Endothelial cell of umbilical vein (primary cell): ENCODE measurements around the gene DUSP22. TPM values are rescaled to one million over a fixed set of nuclear protein-coding genes. Genes with fewer than 3 reads are reported as not detected.

Source experiments
- BruUV-seq: library from RNA; stranded (reverse); fragments of 400-500 nt; replicated peaks from 2 replicates; lab custom pipeline; 2021; lab: Mats Ljungman, UMichigan
- CTCF ChIA-PET: fragments of 300-600, 350-600 bp; sonication (Branson Sonifier 250); formaldehyde crosslinking; loops from one replicate; lab custom pipeline; 2021; ENCODE audit warnings: antibody characterized with exemption, inconsistent platforms; lab: Charles Lee
- POLR2A ChIA-PET: fragments of 300-600, 350-600 bp; sonication (Branson Sonifier 250); formaldehyde crosslinking; loops from one replicate; lab custom pipeline; 2021; ENCODE audit warnings: antibody characterized with exemption, inconsistent platforms; lab: Charles Lee
- DNase-seq: peaks from one replicate; pipeline ENCODE4 v3.0.0-alpha.2; 2011; ENCODE audit warnings: low read depth, low spot score
- FAIRE-seq: peaks from 2 replicates; lab custom pipeline; 2011; peaks lifted over from hg19 to GRCh38; lab: Jason Lieb, UNC
- H2AFZ ChIP-seq: 2 replicates; pipeline ENCODE4 v1.6.0; 2012; ENCODE audit warnings: low read depth, low read length, control low read depth, inconsistent platforms
- H3K27ac ChIP-seq: 2 replicates; pipeline ENCODE4 v1.5.1; 2011; ENCODE audit warnings: low read depth, mild to moderate bottlenecking, control low read depth, low read length, moderate library complexity; ENCODE audit not compliant: insufficient read depth
- H3K27me3 ChIP-seq, 2 experiments: 2 replicates each; pipeline versions ENCODE4 v1.6.0 to v1.6.1; 2011; ENCODE audit warnings: low read length in 2 of 2, mixed read lengths in 1 of 2; ENCODE audit not compliant: control insufficient read depth in 2 of 2, insufficient read depth in 2 of 2
- H3K36me3 ChIP-seq, 2 experiments: 2 replicates in 1 of 2; 3 replicates in 1 of 2; pipeline ENCODE4 v1.5.1; 2011; ENCODE audit warnings: low read length in 2 of 2, mild to moderate bottlenecking in 1 of 2, moderate library complexity in 1 of 2; ENCODE audit not compliant: control insufficient read depth in 2 of 2, insufficient read depth in 2 of 2; ENCODE audit errors: extremely low read depth in 1 of 2
- H3K4me1 ChIP-seq: 3 replicates; pipeline ENCODE4 v1.5.1; 2011; ENCODE audit warnings: mild to moderate bottlenecking, low read length; ENCODE audit not compliant: control insufficient read depth, insufficient read depth; ENCODE audit errors: extremely low read depth
- H3K4me2 ChIP-seq: 2 replicates; pipeline ENCODE4 v1.6.1; 2011; ENCODE audit warnings: low read length, control low read depth, mixed read lengths; ENCODE audit not compliant: insufficient read depth
- H3K4me3 ChIP-seq, 3 experiments: fragments of 200-600 bp in 1 of 3; sonication (generic), shearing (Covaris generic) in 1 of 3; replicated peaks in 1 of 3; 2 replicates each; pipeline ENCODE4 v1.5.1; 2011 to 2016; ENCODE audit warnings: control low read depth in 3 of 3, low read length in 3 of 3, mild to moderate bottlenecking in 2 of 3, inconsistent platforms in 1 of 3, low read depth in 1 of 3, moderate library complexity in 1 of 3; ENCODE audit not compliant: insufficient read depth in 1 of 3
- H3K79me2 ChIP-seq: 2 replicates; pipeline ENCODE4 v1.6.0; 2012; ENCODE audit warnings: low read length, inconsistent platforms; ENCODE audit not compliant: control insufficient read depth, insufficient read depth
- H3K9ac ChIP-seq: replicated peaks from 2 replicates; pipeline ENCODE3; 2011; ENCODE audit warnings: low read length, control low read depth; ENCODE audit not compliant: insufficient read depth; ENCODE audit errors: extremely low read depth
- H3K9me1 ChIP-seq: replicated peaks from 3 replicates; pipeline ENCODE4 v1.6.0; 2011; ENCODE audit warnings: mild to moderate bottlenecking, low read length; ENCODE audit not compliant: control insufficient read depth, insufficient read depth; ENCODE audit errors: extremely low read depth
- H3K9me3 ChIP-seq: replicated peaks from 2 replicates; pipeline ENCODE4 v1.5.1; 2012; ENCODE audit warnings: low read length, inconsistent platforms; ENCODE audit not compliant: control insufficient read depth, insufficient read depth
- H4K20me1 ChIP-seq: replicated peaks from 2 replicates; pipeline ENCODE3; 2011; ENCODE audit warnings: mild to moderate bottlenecking, low read length; ENCODE audit not compliant: control insufficient read depth, insufficient read depth; ENCODE audit errors: extremely low read depth
- EZH2 ChIP-seq: IDR thresholded peaks from 2 replicates; pipeline ENCODE4 v1.6.1; 2012; ENCODE audit warnings: borderline replicate concordance, low read depth, mild to moderate bottlenecking, moderate library complexity, low read length, inconsistent platforms; ENCODE audit not compliant: severe bottlenecking
- FOS ChIP-seq: IDR thresholded peaks from 2 replicates; pipeline ENCODE4 v1.6.1; 2011; ENCODE audit warnings: mild to moderate bottlenecking, low read length, moderate library complexity, borderline replicate concordance; ENCODE audit not compliant: insufficient read depth
- GATA2 ChIP-seq: IDR thresholded peaks from 2 replicates; pipeline ENCODE4 v1.7.0; 2011; ENCODE audit warnings: low read depth, mild to moderate bottlenecking, moderate library complexity, mixed read lengths, low read length; ENCODE audit not compliant: insufficient read length, insufficient read depth
- JUN ChIP-seq: IDR thresholded peaks from 2 replicates; pipeline ENCODE4 v1.6.1; 2011; ENCODE audit warnings: borderline replicate concordance, low read depth; ENCODE audit not compliant: insufficient read length, insufficient read depth
- MYC ChIP-seq: IDR thresholded peaks from one replicate; pipeline ENCODE4 v1.6.1; 2011; ENCODE audit warnings: mild to moderate bottlenecking, low read depth, low read length
- POLR2A ChIP-seq: IDR thresholded peaks from 2 replicates; pipeline ENCODE4 v1.6.1; 2012; ENCODE audit warnings: low read depth, mild to moderate bottlenecking, control low read depth, low read length
- POLR2AphosphoS5 ChIP-seq: IDR thresholded peaks from 2 replicates; pipeline ENCODE4 v1.6.1; 2012; ENCODE audit warnings: low read depth, mild to moderate bottlenecking, control low read depth, low read length, moderate library complexity; ENCODE audit not compliant: insufficient read depth
- dilution Hi-C: fragments of 300-500 bp; cut with MboI; formaldehyde crosslinking; loops from one replicate; pipeline ENCODE4 v1.15.0; 2019; ENCODE audit warnings: low sequenced_read_pairs; ENCODE audit not compliant: extremely low pct_ligation_motif_present
- intact Hi-C: fragments of 100-400 bp; cut with micrococcal nuclease; formaldehyde crosslinking; loops from one replicate; pipeline ENCODE4 v1.10.0; 2022
- polyA plus RNA-seq, 4 experiments: library from polyadenylated mRNA; depleted of rRNA in 3 of 4; stranded (reverse) in 3 of 4; unstranded in 1 of 4; fragments of >200 nt; gene quantifications; 2 replicates each; pipeline versions ENCODE4 v1.2.1 to v1.2.3, GENCODE V29; 2011 to 2012; ENCODE audit warnings: missing spikeins in 1 of 4
- total RNA-seq: library from RNA; stranded (reverse); gene quantifications from 2 replicates; pipeline ENCODE4 v1.2.3, GENCODE V29; 2021
- TF ChIP-seq, protein P1 (sequence below): IDR thresholded peaks from 2 replicates; pipeline ENCODE4 v1.6.1; 2011; ENCODE audit not compliant: insufficient read depth, insufficient read length
- TF ChIP-seq, protein P2 (sequence below), 2 donors: IDR thresholded peaks; 1 replicate in 1 of 2; 2 replicates in 1 of 2; pipeline ENCODE4 v1.5.1; 2011; ENCODE audit warnings: low read length in 2 of 2, mild to moderate bottlenecking in 2 of 2, moderate library complexity in 2 of 2, control low read depth in 1 of 2, inconsistent platforms in 1 of 2, low read depth in 1 of 2; ENCODE audit not compliant: insufficient read depth in 1 of 2; ENCODE audit errors: extremely low read depth in 1 of 2

DUSP22 gene
- total and polyA plus RNA-seq, 2 donors (not counting 3 experiments of a cell fraction or from before 2014, with no cell fraction given), result 23.2 to 33.9 TPM

DNA sequence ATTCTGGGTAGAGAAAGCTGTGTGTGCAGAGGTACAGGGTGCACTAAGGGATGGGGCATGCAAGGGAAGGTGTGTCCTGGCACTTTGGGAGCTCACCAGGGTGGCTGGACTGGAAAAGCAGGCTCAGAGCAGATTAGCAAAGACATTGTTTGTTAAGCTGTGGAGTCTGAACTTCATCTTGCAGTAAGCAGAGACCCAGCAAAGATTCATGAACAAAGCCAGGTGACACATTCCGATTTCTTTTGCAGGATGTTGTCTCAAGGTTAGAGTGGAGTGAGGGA lies 28.8 kb downstream of the DUSP22 start:
- Histone ChIP-seq H2AFZ (no peak overlapping the region), H3K79me2 (no peaks in the 10 kb centered on the region), H4K20me1 (no peaks in the 10 kb centered on the region), H3K9me3 (no peaks in the 10 kb centered on the region), H3K36me3 (no peaks in the 10 kb centered on the region), H3K9me1 (no peaks in the 10 kb centered on the region), H3K27me3 (no peaks in the 10 kb centered on the region), H3K4me2 (no peak overlapping the region), H3K4me1 (no peaks in the 10 kb centered on the region), H3K4me3 (no peak overlapping the region), H3K9ac (no peak overlapping the region), H3K27ac (no peak overlapping the region)
- dilution Hi-C loops (no loop called here), intact Hi-C loops (no loop called here)
- POLR2A ChIA-PET, result no interaction called here
- DNase-seq (no peak), FAIRE-seq (no peak)
- BruUV-seq, result no TSS peak
- no peak for TF ChIP-seq FOS
- no peak for TF ChIP-seq GATA2
- TF ChIP-seq MYC, result no peak
- TF ChIP-seq POLR2AphosphoS5, result no peak
- TF ChIP-seq EZH2, result no peak
- CTCF ChIA-PET, result interaction anchor here (0.9 kb wide), 1 partner anchor 11 kb away, joined by 3 read pairs; no protein-coding TSS in a partner anchor

DNA sequence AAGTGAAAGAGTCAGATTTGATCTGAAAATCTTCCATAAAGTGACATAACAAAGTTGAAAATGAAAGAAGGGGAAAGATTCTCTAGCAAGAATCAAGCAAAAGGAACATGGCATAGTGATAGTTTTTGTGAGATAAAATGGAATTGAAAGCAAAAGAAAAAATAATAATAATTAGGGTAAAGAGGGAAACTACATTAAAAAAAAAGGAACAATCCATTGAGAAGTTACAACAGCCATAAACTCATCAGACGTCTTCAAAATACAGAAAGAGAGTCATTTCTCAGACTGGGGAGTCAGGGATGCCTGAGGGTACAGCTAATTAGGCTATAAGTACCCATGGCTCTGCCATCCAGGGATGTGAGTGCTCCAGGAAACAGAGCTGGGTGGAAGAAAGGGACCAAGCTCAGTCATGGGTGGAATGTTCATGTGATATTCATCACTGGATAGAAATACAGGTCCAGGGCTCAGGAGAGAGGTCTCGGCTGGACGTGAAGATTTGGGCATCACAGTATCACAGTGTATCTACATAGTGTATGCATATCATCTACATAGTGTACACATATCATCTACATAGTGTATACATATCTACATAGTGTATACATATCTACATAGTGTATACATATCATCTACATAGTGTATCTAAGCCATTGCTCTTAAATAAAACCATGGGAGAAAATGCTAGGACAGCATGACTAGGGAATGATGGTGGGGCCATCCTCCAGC lies 29.4 kb downstream of the DUSP22 start:
- intact Hi-C loops, result no loop called here
- Histone ChIP-seq H3K9ac (no peak overlapping the region), H3K36me3 (no peaks in the 10 kb centered on the region), H3K79me2 (no peaks in the 10 kb centered on the region), H4K20me1 (no peaks in the 10 kb centered on the region), H3K27me3 (no peaks in the 10 kb centered on the region), H2AFZ (no peak overlapping the region), H3K4me1 (no peaks in the 10 kb centered on the region), H3K4me3 (no peak overlapping the region), H3K4me2 (no peak overlapping the region), H3K27ac (no peak overlapping the region), H3K9me3 (no peaks in the 10 kb centered on the region), H3K9me1 (no peaks in the 10 kb centered on the region)
- no peak for DNase-seq
- no TSS peak for BruUV-seq
- dilution Hi-C loops, result no loop called here
- ChIA-PET POLR2A (no interaction called here), CTCF (interaction anchor here (0.9 kb wide), 1 partner anchor 10 kb away, joined by 3 read pairs; no protein-coding TSS in a partner anchor)
- FAIRE-seq, result no peak
- TF ChIP-seq FOS (no peak), POLR2AphosphoS5 (no peak), JUN (no peak), MYC (no peak), POLR2A (no peak), EZH2 (no peak), GATA2 (no peak)
- TF ChIP-seq, protein P1, sequence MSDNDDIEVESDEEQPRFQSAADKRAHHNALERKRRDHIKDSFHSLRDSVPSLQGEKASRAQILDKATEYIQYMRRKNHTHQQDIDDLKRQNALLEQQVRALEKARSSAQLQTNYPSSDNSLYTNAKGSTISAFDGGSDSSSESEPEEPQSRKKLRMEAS, result no peak
- TF ChIP-seq, protein P2, sequence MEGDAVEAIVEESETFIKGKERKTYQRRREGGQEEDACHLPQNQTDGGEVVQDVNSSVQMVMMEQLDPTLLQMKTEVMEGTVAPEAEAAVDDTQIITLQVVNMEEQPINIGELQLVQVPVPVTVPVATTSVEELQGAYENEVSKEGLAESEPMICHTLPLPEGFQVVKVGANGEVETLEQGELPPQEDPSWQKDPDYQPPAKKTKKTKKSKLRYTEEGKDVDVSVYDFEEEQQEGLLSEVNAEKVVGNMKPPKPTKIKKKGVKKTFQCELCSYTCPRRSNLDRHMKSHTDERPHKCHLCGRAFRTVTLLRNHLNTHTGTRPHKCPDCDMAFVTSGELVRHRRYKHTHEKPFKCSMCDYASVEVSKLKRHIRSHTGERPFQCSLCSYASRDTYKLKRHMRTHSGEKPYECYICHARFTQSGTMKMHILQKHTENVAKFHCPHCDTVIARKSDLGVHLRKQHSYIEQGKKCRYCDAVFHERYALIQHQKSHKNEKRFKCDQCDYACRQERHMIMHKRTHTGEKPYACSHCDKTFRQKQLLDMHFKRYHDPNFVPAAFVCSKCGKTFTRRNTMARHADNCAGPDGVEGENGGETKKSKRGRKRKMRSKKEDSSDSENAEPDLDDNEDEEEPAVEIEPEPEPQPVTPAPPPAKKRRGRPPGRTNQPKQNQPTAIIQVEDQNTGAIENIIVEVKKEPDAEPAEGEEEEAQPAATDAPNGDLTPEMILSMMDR (IDR thresholded peaks at IDR 0.05; ENCODE audit: extremely low read depth in 1 of 2, insufficient read depth in 1 of 2, low read depth in 1 of 2, low read length in 2 of 2), result no peak
